Glomerular visceral epithelial cell (primary cell): ENCODE data around the gene CPN1.

Experiments
- DNase-seq: peaks from one replicate; pipeline ENCODE4 v3.0.0-alpha.2; 2016; ENCODE audit errors: extremely low spot score

CPN1 gene

DNA sequence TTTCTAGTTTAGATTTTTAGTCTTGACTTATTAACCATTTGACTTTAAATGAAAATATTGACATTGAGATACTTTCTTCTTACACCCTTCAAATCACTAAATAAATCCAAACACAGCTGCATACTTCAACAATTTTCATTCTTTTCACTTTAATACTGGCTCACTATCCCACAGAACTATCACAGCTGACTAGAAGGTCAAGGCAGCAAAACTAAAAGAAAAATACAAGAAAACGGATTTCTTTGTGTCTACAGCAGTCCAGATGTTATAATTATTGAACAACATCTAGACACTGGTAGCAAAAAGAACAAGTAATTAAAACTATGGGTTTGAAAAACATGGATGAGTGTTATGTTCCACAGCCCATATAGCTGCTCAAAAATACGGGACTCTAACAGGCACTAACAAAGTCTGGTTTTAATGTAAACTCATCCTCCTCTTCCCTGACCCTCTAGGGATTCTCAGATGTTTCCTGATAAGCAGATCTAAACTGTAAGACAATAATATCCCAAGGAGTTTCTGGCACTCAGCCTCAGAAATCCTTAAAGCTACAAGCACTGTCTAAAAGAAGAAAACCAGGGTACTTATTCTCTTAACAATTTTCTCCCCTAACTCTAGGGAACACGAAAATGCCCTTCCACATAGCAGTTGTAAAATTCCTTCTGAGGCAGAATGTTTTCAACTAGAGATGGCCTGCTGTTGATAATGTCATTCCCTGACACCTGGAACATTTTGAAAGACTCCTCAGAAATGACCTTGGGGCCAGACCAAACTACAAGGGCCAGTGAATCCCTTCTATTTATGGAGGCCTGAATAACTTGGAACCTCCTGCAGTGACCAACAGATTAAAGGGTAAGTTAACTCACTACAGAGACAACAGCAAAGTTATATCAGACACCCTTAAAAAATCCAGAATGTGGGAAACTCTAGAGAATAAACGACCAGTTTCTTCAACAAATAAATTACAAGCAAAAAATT is 84.7 kb downstream of the CPN1 start:
- no peak for DNase-seq

DNA sequence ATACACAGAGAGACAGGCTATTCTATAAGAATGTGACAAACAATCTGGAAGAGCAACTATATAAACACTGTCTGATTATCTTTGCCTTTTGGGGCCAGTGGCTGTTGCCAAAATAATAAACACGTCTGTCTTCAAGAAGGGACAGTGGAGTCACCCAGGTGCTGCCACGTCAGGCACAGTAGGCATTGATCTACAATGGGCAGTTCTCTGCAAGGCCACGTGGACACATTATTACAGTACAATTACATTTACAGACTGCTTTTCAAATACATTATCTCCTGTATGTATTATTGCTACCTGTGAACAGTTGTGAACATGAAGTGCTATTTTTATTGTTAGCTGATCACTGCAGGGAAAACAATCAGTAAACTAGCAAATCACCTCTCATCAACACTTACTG is 86.0 kb downstream of the CPN1 start:
- no peak for DNase-seq

DNA sequence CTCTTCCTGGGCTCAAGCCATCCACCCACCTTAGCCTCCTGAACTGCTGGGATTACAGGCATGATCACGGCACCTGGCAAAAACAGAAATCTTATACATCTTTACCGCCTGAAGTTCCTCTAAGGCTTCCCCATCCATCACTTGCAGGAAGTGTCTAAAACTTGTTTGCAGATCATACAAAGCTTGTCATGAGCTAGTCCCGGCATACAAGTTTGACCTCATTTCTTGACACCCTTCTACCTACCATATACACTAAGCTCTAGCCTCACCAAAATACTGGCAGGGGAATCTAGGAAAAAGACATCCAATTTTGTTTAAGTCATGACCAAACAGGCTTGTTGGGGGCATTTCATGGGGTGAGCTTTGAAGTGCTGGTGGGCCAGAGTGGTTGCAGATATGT is 86.4 kb downstream of the CPN1 start:
- no peak for DNase-seq

DNA sequence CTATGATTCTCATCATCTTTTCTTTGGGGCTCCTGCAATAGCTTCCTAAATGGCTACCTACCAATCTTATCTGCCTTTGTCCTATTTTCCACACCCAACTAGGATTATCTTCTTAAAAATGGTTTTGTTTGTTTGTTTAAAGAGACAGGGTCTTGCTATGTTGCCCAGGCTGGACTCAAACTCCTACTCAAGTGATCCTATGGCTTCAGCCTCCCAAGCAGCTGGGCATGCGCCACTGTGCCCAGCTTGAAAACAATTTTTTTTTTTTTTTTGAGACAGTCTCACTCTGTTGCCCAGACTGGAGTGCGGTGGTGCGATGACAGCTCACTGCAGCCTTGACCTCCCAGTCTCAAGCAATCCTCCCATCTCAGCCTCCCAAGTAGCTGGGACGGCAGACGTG is 86.9 kb downstream of the CPN1 start:
- DNase-seq: no peak

DNA sequence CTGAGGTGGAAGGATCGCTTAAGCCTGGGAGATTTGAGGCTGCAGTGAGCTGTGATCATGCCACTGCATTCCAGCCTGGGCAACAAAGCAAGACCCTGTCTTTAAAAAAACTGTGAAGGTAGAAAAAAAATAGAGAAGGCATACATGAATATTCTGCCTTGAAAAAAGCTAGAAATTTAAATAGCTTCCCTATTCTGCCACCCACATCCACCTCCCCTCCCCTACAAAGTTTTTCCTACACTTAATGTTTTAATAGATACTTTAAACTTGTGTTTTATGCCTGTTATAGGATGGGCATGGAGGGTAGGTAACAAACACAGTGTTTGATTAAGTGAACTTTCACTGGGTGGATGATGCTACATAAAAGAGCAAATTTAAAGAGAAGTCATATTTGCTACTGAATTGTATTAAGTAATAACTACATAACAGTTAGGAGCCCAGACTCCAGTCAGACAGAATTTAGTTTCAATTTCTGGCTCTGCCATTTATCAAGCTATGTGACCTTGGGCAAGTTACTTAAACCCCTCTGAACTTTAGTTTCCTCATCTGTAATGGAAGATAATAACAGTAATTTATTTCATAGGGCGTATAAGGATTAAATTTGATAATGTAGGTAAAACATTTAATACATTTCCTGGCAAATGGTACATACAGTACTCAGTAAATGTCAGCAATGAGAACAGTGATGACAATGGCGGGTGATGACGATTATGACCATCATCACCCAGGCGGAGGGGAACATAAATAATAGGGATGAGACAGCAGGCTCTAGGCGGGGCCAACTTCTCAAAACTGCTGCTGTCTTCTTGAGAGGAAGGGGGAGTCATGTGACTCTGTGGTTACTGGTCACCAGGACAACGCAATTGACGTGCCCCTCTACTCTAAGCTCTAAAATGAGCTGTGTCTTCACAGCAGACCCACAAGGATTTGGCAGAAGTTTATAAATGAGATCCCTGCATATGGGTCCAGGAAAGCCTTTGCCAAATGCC is 87.7 kb downstream of the CPN1 start:
- DNase-seq: no peak
